PC-3 (cell line): ENCODE measurements around the gene DLG2. TPM values are rescaled to one million over a fixed set of nuclear protein-coding genes. Genes with fewer than 3 reads are reported as not detected.

Experiments
- ATAC-seq: fragments of 200-7000 bp; cut with Tn5 transposase; 2 replicates; pipeline ENCODE4 v1.9.1; 2020; ENCODE audit warnings: mild to moderate bottlenecking, moderate library complexity
- BruUV-seq: library from RNA; stranded (reverse); fragments of 400-500 nt; replicated peaks from 2 replicates; lab custom pipeline; 2021; lab: Mats Ljungman, UMichigan
- CTCF ChIA-PET: fragments of 300-600 bp; sonication (Branson Sonifier 250); formaldehyde crosslinking; loops from one replicate; lab custom pipeline; 2022; ENCODE audit warnings: antibody characterized with exemption; lab: Charles Lee
- POLR2A ChIA-PET: fragments of 300-600 bp; sonication (Branson Sonifier 250); formaldehyde crosslinking; loops from one replicate; lab custom pipeline; 2022; ENCODE audit warnings: antibody characterized with exemption; ENCODE audit not compliant: unreplicated experiment; lab: Charles Lee
- DNase-seq: peaks from one replicate; pipeline ENCODE4 v3.0.0-alpha.2; 2015
- H2AFZ ChIP-seq: fragments of 300-600 bp; sonication (generic); 2 replicates; pipeline ENCODE4 v1.6.0; 2016; ENCODE audit warnings: antibody characterized with exemption, low read length
- H3F3A ChIP-seq: fragments of 300-600 bp; sonication (generic); one replicate; pipeline ENCODE4 v1.6.0; 2017; ENCODE audit warnings: antibody characterized with exemption, low read length, control low read depth, mild to moderate bottlenecking; ENCODE audit not compliant: unreplicated experiment
- H3K27ac ChIP-seq: fragments of 300-600 bp; sonication (generic); 2 replicates; pipeline ENCODE4 v1.5.1; 2016; ENCODE audit warnings: mild to moderate bottlenecking, low read length
- H3K27me3 ChIP-seq: fragments of 300-600 bp; sonication (generic); 2 replicates; pipeline ENCODE4 v1.6.1; 2016; ENCODE audit warnings: low read length, mixed read lengths
- H3K36me3 ChIP-seq: fragments of 300-600 bp; sonication (generic); 2 replicates; pipeline ENCODE4 v1.6.1; 2016; ENCODE audit warnings: low read depth, mixed run types, low read length, mixed read lengths
- H3K4me1 ChIP-seq: fragments of 300-600 bp; sonication (generic); 2 replicates; pipeline ENCODE4 v1.5.1; 2016; ENCODE audit warnings: low read length; ENCODE audit not compliant: insufficient read depth
- H3K4me2 ChIP-seq: fragments of 300-600 bp; sonication (generic); 2 replicates; pipeline ENCODE4 v1.6.0; 2016; ENCODE audit warnings: low read length
- H3K4me3 ChIP-seq: fragments of 300-600 bp; sonication (generic); 2 replicates; pipeline ENCODE4 v1.5.1; 2016; ENCODE audit warnings: mild to moderate bottlenecking, low read length, mixed read lengths
- H3K79me2 ChIP-seq: fragments of 300-600 bp; sonication (generic); 2 replicates; pipeline ENCODE4 v1.6.1; 2017; ENCODE audit warnings: low read length, mixed read lengths
- H3K9ac ChIP-seq: fragments of 300-600 bp; sonication (generic); 2 replicates; pipeline ENCODE4 v1.6.0; 2016; ENCODE audit warnings: mild to moderate bottlenecking, low read length
- H3K9me2 ChIP-seq: fragments of 300-600 bp; sonication (generic); replicated peaks from 2 replicates; pipeline ENCODE4 v1.6.1; 2016; ENCODE audit warnings: mixed run types, low read length, mixed read lengths
- H3K9me3 ChIP-seq: fragments of 300-600 bp; sonication (generic); 2 replicates; pipeline ENCODE4 v1.6.1; 2016; ENCODE audit warnings: low read length, mixed read lengths
- H4K20me1 ChIP-seq: fragments of 300-600 bp; sonication (generic); 2 replicates; pipeline ENCODE4 v1.6.1; 2016; ENCODE audit warnings: low read length, mixed read lengths
- CTCF ChIP-seq: fragments of 300-600 bp; sonication (generic); conservative IDR thresholded peaks from 2 replicates; pipeline ENCODE4 v1.5.1; 2017; ENCODE audit warnings: antibody characterized with exemption, low read depth, mild to moderate bottlenecking, low read length
- EZH2 ChIP-seq: fragments of 300-600 bp; sonication (generic); IDR thresholded peaks from one replicate; pipeline ENCODE4 v1.6.1; 2017; ENCODE audit warnings: antibody characterized with exemption, mild to moderate bottlenecking, low read length; ENCODE audit not compliant: unreplicated experiment
- EZH2phosphoT487 ChIP-seq: fragments of 300-600 bp; sonication (generic); IDR thresholded peaks from 2 replicates; pipeline ENCODE4 v1.6.1; 2018; ENCODE audit warnings: mild to moderate bottlenecking, antibody characterized with exemption, low read length, borderline replicate concordance
- intact Hi-C: fragments of 100-400 bp; cut with micrococcal nuclease; formaldehyde crosslinking; loops from 2 replicates; pipeline ENCODE4 v1.9.0; 2023
- total RNA-seq: library from RNA; depleted of rRNA; stranded (reverse); fragments of >200 nt; gene quantifications from 2 replicates; pipeline ENCODE4 v1.2.3, GENCODE V29; 2014

DLG2 gene
- total RNA-seq, 1 experiment from 2014 or later, result 0.58 TPM

- H3K27me3 ChIP-seq, result peaks cover 5% of the 10 kb centered on the region; the same call in 1 of the 2 replicates
- no peaks in the 10 kb centered on the region for H3K79me2 ChIP-seq
- no peak overlapping the region for H3K4me2 ChIP-seq
- POLR2A ChIA-PET, result no interaction called here
- H3K9me3 ChIP-seq, result no peaks in the 10 kb centered on the region
- BruUV-seq, result no TSS peak
- H3K4me1 ChIP-seq, result no peaks in the 10 kb centered on the region
- no peaks in the 10 kb centered on the region for H3K9me2 ChIP-seq
- CTCF ChIA-PET, result no interaction called here
- H3K27ac ChIP-seq, result no peak overlapping the region
- H3K4me3 ChIP-seq, result no peak overlapping the region
- intact Hi-C loops, result no loop called here
- no peak overlapping the region for H3K9ac ChIP-seq
- no peak for DNase-seq
- H2AFZ ChIP-seq, result no peak overlapping the region
- TF ChIP-seq CTCF, result no peak
- TF ChIP-seq EZH2phosphoT487, result no peak
- TF ChIP-seq EZH2, result no peak
- ATAC-seq, result no peak
- no peaks in the 10 kb centered on the region for H4K20me1 ChIP-seq
- H3K36me3 ChIP-seq, result no peaks in the 10 kb centered on the region
- no peaks in the 10 kb centered on the region for H3F3A ChIP-seq
These were observed 1044.0 kb downstream of the DLG2 start for GRCh38 chr11:84583106-84583505.

GRCh38 chr11:84581083-84581482 lies 1046.1 kb downstream of the DLG2 start:
- Histone ChIP-seq H3K36me3 (no peaks in the 10 kb centered on the region), H3K4me3 (no peak overlapping the region), H3K27me3 (no peaks in the 10 kb centered on the region), H2AFZ (no peak overlapping the region), H3K27ac (no peak overlapping the region), H4K20me1 (no peaks in the 10 kb centered on the region), H3K9ac (no peak overlapping the region), H3K79me2 (no peaks in the 10 kb centered on the region), H3K4me2 (peak overlapping the region; percentile 38), H3F3A (no peaks in the 10 kb centered on the region), H3K4me1 (no peaks in the 10 kb centered on the region), H3K9me3 (no peaks in the 10 kb centered on the region), H3K9me2 (no peaks in the 10 kb centered on the region)
- DNase-seq (no peak), ATAC-seq (no peak; the same call in 1 of the 2 replicates)
- intact Hi-C loops, result no loop called here
- CTCF ChIA-PET, result no interaction called here
- TF ChIP-seq EZH2phosphoT487, result no peak
- no peak for TF ChIP-seq EZH2
- TF ChIP-seq CTCF, result no peak
- POLR2A ChIA-PET, result no interaction called here
- BruUV-seq, result no TSS peak

- H3K27me3 ChIP-seq, result no peaks in the 10 kb centered on the region
- no TSS peak for BruUV-seq
- no peaks in the 10 kb centered on the region for H4K20me1 ChIP-seq
- no peaks in the 10 kb centered on the region for H3K9me3 ChIP-seq
- H3K4me1 ChIP-seq, result no peaks in the 10 kb centered on the region
- peak overlapping the region; percentile 38 for H3K4me2 ChIP-seq
- H3K27ac ChIP-seq, result no peak overlapping the region
- H3K36me3 ChIP-seq, result no peaks in the 10 kb centered on the region
- H3K79me2 ChIP-seq, result no peaks in the 10 kb centered on the region
- TF ChIP-seq EZH2phosphoT487, result no peak
- TF ChIP-seq CTCF, result no peak
- no peak for TF ChIP-seq EZH2
- intact Hi-C loops, result no loop called here
- CTCF ChIA-PET, result no interaction called here
- 0 out of 2 replicates have a peak overlapping the region, but pooled peaks have one; percentile 12 for H2AFZ ChIP-seq
- no peaks in the 10 kb centered on the region for H3K9me2 ChIP-seq
- DNase-seq (no peak), ATAC-seq (no peak)
- POLR2A ChIA-PET, result no interaction called here
- H3K4me3 ChIP-seq, result peak overlapping the region; percentile 2; the same call in 1 of the 2 replicates
- no peak overlapping the region for H3K9ac ChIP-seq
- no peaks in the 10 kb centered on the region for H3F3A ChIP-seq
These were observed 1046.7 kb downstream of the DLG2 start for GRCh38 chr11:84580428-84580827.
